IMR-90 (cell line): ENCODE data around the gene NFYC. TPM values are rescaled to one million over a fixed set of nuclear protein-coding genes. Genes with fewer than 3 reads are reported as not detected.
A peak's percentile ranks its signal among the peaks of the same experiment; 100 is the strongest.

Source experiments
- ATAC-seq: fragments of 200-7000 bp; cut with Tn5 transposase; 2 replicates; pipeline ENCODE4 v1.9.1; 2020; ENCODE audit warnings: low read depth, mild to moderate bottlenecking, moderate library complexity
- BruUV-seq: library from RNA; stranded (reverse); fragments of 400-500 nt; replicated peaks from 2 replicates; lab custom pipeline; 2021; lab: Mats Ljungman, UMichigan
- CTCF ChIA-PET: fragments of 300-600 bp; formaldehyde crosslinking; extraction: SDS; loops from one replicate; lab custom pipeline; 2021; ENCODE audit warnings: antibody characterized with exemption; lab: Yijun Ruan, JAX
- POLR2A ChIA-PET: fragments of 300-600 bp; sonication (Branson Sonifier 250); formaldehyde crosslinking; loops from one replicate; lab custom pipeline; 2022; ENCODE audit warnings: antibody characterized with exemption; ENCODE audit not compliant: unreplicated experiment; lab: Charles Lee
- DNase-seq: peaks from one replicate; pipeline ENCODE4 v3.0.0; 2013
- H2AFZ ChIP-seq: replicated peaks from 2 replicates; pipeline ENCODE3; 2013; ENCODE audit warnings: low read length, mild to moderate bottlenecking; ENCODE audit not compliant: poor library complexity
- H2AK5ac ChIP-seq: 2 replicates; pipeline ENCODE4 v1.6.1; 2013; ENCODE audit warnings: low read depth, low read length, inconsistent platforms
- H2AK9ac ChIP-seq: replicated peaks from 2 replicates; pipeline ENCODE3; 2013; ENCODE audit warnings: mild to moderate bottlenecking, low read depth, low read length, moderate library complexity; ENCODE audit not compliant: poor library complexity
- H2BK120ac ChIP-seq: 2 replicates; pipeline ENCODE4 v1.6.1; 2013; ENCODE audit warnings: low read depth, low read length, inconsistent platforms
- H2BK15ac ChIP-seq: 3 replicates; pipeline ENCODE4 v1.6.1; 2013; ENCODE audit warnings: low read depth, low read length, inconsistent platforms
- H2BK20ac ChIP-seq: 2 replicates; pipeline ENCODE4 v1.6.1; 2013; ENCODE audit warnings: low read depth, mild to moderate bottlenecking, inconsistent platforms, low read length, moderate library complexity
- H2BK5ac ChIP-seq: 2 replicates; pipeline ENCODE4 v1.6.1; 2013; ENCODE audit warnings: mild to moderate bottlenecking, low read depth, low read length, inconsistent platforms; ENCODE audit not compliant: poor library complexity, severe bottlenecking
- H3K14ac ChIP-seq: replicated peaks from 2 replicates; pipeline ENCODE4 v1.6.1; 2013; ENCODE audit warnings: low read depth, low read length, inconsistent platforms
- H3K18ac ChIP-seq: 2 replicates; pipeline ENCODE4 v1.6.1; 2013; ENCODE audit warnings: low read depth, low read length, control low read depth
- H3K23ac ChIP-seq: 2 replicates; pipeline ENCODE4 v1.6.1; 2013; ENCODE audit warnings: low read depth, low read length, inconsistent platforms
- H3K27ac ChIP-seq: 2 replicates; pipeline ENCODE4 v1.5.1; 2013; ENCODE audit warnings: mild to moderate bottlenecking, control low read depth, low read length; ENCODE audit not compliant: insufficient read depth
- H3K27me3 ChIP-seq: 2 replicates; pipeline ENCODE4 v1.6.1; 2013; ENCODE audit warnings: low read length; ENCODE audit not compliant: control insufficient read depth, insufficient read depth
- H3K36me3 ChIP-seq: 2 replicates; pipeline ENCODE4 v1.6.1; 2013; ENCODE audit warnings: low read length, mixed read lengths; ENCODE audit not compliant: control insufficient read depth, insufficient read depth
- H3K4ac ChIP-seq: 2 replicates; pipeline ENCODE4 v1.6.1; 2013; ENCODE audit warnings: low read depth, low read length, inconsistent platforms
- H3K4me1 ChIP-seq: 2 replicates; pipeline ENCODE4 v1.6.1; 2013; ENCODE audit warnings: low read length, mixed read lengths; ENCODE audit not compliant: control insufficient read depth, insufficient read depth
- H3K4me2 ChIP-seq: 2 replicates; pipeline ENCODE4 v1.6.1; 2013; ENCODE audit warnings: low read depth, mild to moderate bottlenecking, control low read depth, low read length, moderate library complexity
- H3K4me3 ChIP-seq: 2 replicates; pipeline ENCODE4 v1.5.1; 2013; ENCODE audit warnings: low read depth, mild to moderate bottlenecking, control low read depth, low read length, moderate library complexity; ENCODE audit not compliant: insufficient read depth
- H3K56ac ChIP-seq: 2 replicates; pipeline ENCODE4 v1.6.1; 2013; ENCODE audit warnings: low read length, inconsistent platforms; ENCODE audit not compliant: insufficient read depth; ENCODE audit errors: extremely low read depth
- H3K79me1 ChIP-seq, 2 experiments: 2 replicates each; pipeline ENCODE4 v1.6.1; 2013; ENCODE audit warnings: low read length in 2 of 2, inconsistent platforms in 1 of 2, low read depth in 1 of 2
- H3K9ac ChIP-seq: 2 replicates; pipeline ENCODE4 v1.6.1; 2013; ENCODE audit warnings: low read depth, low read length, control low read depth
- H3K9me1 ChIP-seq: 2 replicates; pipeline ENCODE4 v1.6.1; 2013; ENCODE audit warnings: low read length, inconsistent platforms; ENCODE audit not compliant: insufficient read depth
- H3K9me3 ChIP-seq: 2 replicates; pipeline ENCODE4 v1.6.1; 2013; ENCODE audit warnings: low read length; ENCODE audit not compliant: control insufficient read depth, insufficient read depth
- H4K20me1 ChIP-seq: 2 replicates; pipeline ENCODE4 v1.6.1; 2013; ENCODE audit warnings: low read length, inconsistent platforms; ENCODE audit not compliant: insufficient read depth
- H4K5ac ChIP-seq: 2 replicates; pipeline ENCODE4 v1.6.1; 2013; ENCODE audit warnings: mild to moderate bottlenecking, low read depth, low read length, control low read depth
- H4K8ac ChIP-seq, 2 experiments: 2 replicates each; pipeline ENCODE4 v1.6.1; 2013; ENCODE audit warnings: low read depth in 2 of 2, low read length in 2 of 2, control low read depth in 1 of 2, inconsistent platforms in 1 of 2
- H4K91ac ChIP-seq: 2 replicates; pipeline ENCODE4 v1.6.1; 2013; ENCODE audit warnings: low read depth, low read length, inconsistent platforms; ENCODE audit not compliant: insufficient read depth
- RCOR1 ChIP-seq: IDR thresholded peaks from 2 replicates; pipeline ENCODE4 v1.6.1; 2012; ENCODE audit warnings: mild to moderate bottlenecking, low read length, improper control_type of control experiment; ENCODE audit not compliant: insufficient replicate concordance
- RFX5 ChIP-seq: IDR thresholded peaks from 2 replicates; pipeline ENCODE4 v1.8.0; 2012; ENCODE audit warnings: low read depth, mild to moderate bottlenecking, low read length, moderate library complexity
- WGBS, 2 experiments: methylation state at CpG; one replicate each; pipeline versions ENCODE4 v1.1.5 to v1.1.7; 2013; ENCODE audit warnings: missing lambda C conversion rate in 2 of 2; ENCODE audit not compliant: insufficient read length in 1 of 2; ENCODE audit errors: extremely low coverage in 2 of 2; 5-methylcytosine and 5-hydroxymethylcytosine counted together
- dilution Hi-C: fragments of 300-500 bp; cut with HindIII; formaldehyde crosslinking; loops from one replicate; pipeline ENCODE4 v1.14.3; 2018; ENCODE audit warnings: low sequenced_read_pairs; ENCODE audit not compliant: unreplicated experiment
- in situ Hi-C: fragments of 300-500 bp; cut with MboI; formaldehyde crosslinking; loops from 3 replicates; pipeline ENCODE4 v1.14.3; 2019; ENCODE audit warnings: low sequenced_read_pairs, inconsistent platforms, mixed read lengths
- intact Hi-C: fragments of 100-400 bp; cut with micrococcal nuclease; formaldehyde crosslinking; loops from 2 replicates; pipeline ENCODE4 v1.10.0; 2022
- polyA plus RNA-seq, 3 experiments: library from polyadenylated mRNA; depleted of rRNA; stranded (reverse); fragments of >200 nt; gene quantifications; 2 replicates each; pipeline ENCODE4 v1.2.3, GENCODE V29; 2012; ENCODE audit warnings: low replicate concordance in 1 of 3
- total RNA-seq: library from RNA; depleted of rRNA; stranded (reverse); fragments of >200 nt; gene quantifications from 2 replicates; pipeline ENCODE4 v1.2.3, GENCODE V29; 2012
- TF ChIP-seq, protein P1 (sequence below): conservative IDR thresholded peaks from 2 replicates; pipeline ENCODE4 v1.5.1; 2012; ENCODE audit warnings: mild to moderate bottlenecking, low read depth, low read length, improper control_type of control experiment
- TF ChIP-seq, protein P2 (sequence below): fragments of 150-350 bp; IDR thresholded peaks from 2 replicates; pipeline ENCODE4 v1.6.1; 2017; ENCODE audit warnings: mild to moderate bottlenecking, antibody characterized with exemption, low read length, low read depth

The NFYC gene
- total and polyA plus RNA-seq, 2 of the 4 experiments (the other 2 are of a cell fraction) = 45.2 to 62.2 TPM

- Histone ChIP-seq H4K20me1 (no peaks in the 10 kb centered on the region; the same call in 1 of the 2 replicates), H3K23ac (no peak overlapping the region), H3K9ac (no peak overlapping the region), H3K4me2 (no peak overlapping the region), H4K8ac (no peak overlapping the region), H3K4ac (no peak overlapping the region), H3K9me3 (no peaks in the 10 kb centered on the region), H3K14ac (no peak overlapping the region), H4K5ac (no peak overlapping the region), H3K56ac (no peak overlapping the region), H3K27me3 (peaks cover 24% of the 10 kb centered on the region), H2BK15ac (no peak overlapping the region), H2BK20ac (no peak overlapping the region), H3K18ac (no peak overlapping the region), H3K36me3 (no peaks in the 10 kb centered on the region), H3K27ac (no peak overlapping the region), H2BK5ac (no peak overlapping the region), H3K4me3 (no peak overlapping the region), H2AK5ac (no peak overlapping the region), H4K91ac (no peak overlapping the region), H3K4me1 (no peaks in the 10 kb centered on the region), H2AK9ac (no peak overlapping the region), H2AFZ (peak overlapping the region; percentile 10), H3K79me1 (no peaks in the 10 kb centered on the region), H2BK120ac (no peak overlapping the region), H3K9me1 (0 out of 2 replicates have a peak, but pooled peaks cover 3% of the 10 kb centered on the region)
- no CpG with 5 or more reads among the region's 5 CpGs for WGBS, 2 experiments
- no peak for DNase-seq
- intact Hi-C loops = no loop called here
- BruUV-seq = no TSS peak
- dilution Hi-C loops = no loop called here
- TF ChIP-seq, protein P1, sequence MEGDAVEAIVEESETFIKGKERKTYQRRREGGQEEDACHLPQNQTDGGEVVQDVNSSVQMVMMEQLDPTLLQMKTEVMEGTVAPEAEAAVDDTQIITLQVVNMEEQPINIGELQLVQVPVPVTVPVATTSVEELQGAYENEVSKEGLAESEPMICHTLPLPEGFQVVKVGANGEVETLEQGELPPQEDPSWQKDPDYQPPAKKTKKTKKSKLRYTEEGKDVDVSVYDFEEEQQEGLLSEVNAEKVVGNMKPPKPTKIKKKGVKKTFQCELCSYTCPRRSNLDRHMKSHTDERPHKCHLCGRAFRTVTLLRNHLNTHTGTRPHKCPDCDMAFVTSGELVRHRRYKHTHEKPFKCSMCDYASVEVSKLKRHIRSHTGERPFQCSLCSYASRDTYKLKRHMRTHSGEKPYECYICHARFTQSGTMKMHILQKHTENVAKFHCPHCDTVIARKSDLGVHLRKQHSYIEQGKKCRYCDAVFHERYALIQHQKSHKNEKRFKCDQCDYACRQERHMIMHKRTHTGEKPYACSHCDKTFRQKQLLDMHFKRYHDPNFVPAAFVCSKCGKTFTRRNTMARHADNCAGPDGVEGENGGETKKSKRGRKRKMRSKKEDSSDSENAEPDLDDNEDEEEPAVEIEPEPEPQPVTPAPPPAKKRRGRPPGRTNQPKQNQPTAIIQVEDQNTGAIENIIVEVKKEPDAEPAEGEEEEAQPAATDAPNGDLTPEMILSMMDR = no peak
- TF ChIP-seq, protein P2, sequence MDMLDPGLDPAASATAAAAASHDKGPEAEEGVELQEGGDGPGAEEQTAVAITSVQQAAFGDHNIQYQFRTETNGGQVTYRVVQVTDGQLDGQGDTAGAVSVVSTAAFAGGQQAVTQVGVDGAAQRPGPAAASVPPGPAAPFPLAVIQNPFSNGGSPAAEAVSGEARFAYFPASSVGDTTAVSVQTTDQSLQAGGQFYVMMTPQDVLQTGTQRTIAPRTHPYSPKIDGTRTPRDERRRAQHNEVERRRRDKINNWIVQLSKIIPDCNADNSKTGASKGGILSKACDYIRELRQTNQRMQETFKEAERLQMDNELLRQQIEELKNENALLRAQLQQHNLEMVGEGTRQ = no peak
- TF ChIP-seq RCOR1 (no peak), RFX5 (no peak)
- ATAC-seq = no peak
- CTCF ChIA-PET = no interaction called here
- POLR2A ChIA-PET = no interaction called here
- in situ Hi-C loops = loop anchor here (25.0 kb wide), 1 partner anchor 313 kb away; no protein-coding TSS in a partner anchor
These were observed 41.9 kb upstream of the NFYC start for GRCh38 chr1:40649592-40649930.
